Stimulated activated CD8-positive, alpha-beta memory T cell treated with anti-CD3 and anti-CD28 coated beads, Interleukin-12 subunit alpha, Interleukin-12 subunit beta, amount 100 ng/mL, for 24 hours (primary cell): ENCODE measurements around the gene DPP7.
"Not testable (repeated sequence)": the region's sequence is repeated elsewhere in the genome, so short reads cannot be mapped to it uniquely, and the experiment has no call there.

ENCODE experiments used
- DNase-seq: peaks from one replicate; pipeline ENCODE4 v3.0.0-alpha.2; 2020; ENCODE audit errors: extremely low read depth

DPP7 gene

DNA sequence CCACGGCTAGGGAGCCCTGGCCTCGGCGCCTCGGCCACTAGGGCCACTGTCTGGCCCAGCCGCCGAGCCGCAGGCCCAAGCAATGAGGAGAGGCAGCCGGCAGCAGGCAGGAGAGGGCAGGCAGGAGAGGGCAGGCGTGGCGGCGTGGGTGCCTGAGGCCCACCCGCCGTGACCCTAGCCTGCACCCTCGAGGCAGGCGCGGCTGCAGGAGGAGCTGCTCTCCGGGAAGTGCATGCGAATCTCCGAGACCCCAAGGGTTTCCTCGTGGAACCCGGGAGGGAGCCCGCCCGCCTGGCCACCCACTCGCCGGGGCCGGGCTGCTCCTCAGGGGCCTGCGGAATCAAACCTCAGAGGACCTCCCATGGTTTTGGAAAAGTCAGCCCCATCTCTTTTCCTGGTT, 33.7 kb upstream of the DPP7 start:
- DNase-seq, result no peak

DNA sequence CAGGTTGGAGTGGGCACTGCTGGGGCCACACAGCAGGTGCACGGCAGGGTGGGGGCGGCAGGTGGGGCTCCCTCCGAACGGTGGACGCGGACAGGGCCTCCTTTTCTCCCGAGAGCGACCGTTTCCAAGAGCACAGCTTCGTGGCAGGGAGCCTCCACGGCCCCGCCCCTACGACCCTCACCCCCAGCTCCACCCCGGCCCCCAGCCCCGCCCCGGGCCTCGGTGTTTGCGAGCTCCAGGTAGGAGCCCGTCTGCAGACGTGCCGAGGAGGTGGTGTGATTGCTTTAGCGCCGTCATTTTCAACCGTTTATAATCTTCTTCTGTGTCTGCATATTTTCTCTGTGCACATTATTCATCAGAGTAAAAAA, 33.2 kb upstream of the DPP7 start:
- DNase-seq, result no peak

DNA sequence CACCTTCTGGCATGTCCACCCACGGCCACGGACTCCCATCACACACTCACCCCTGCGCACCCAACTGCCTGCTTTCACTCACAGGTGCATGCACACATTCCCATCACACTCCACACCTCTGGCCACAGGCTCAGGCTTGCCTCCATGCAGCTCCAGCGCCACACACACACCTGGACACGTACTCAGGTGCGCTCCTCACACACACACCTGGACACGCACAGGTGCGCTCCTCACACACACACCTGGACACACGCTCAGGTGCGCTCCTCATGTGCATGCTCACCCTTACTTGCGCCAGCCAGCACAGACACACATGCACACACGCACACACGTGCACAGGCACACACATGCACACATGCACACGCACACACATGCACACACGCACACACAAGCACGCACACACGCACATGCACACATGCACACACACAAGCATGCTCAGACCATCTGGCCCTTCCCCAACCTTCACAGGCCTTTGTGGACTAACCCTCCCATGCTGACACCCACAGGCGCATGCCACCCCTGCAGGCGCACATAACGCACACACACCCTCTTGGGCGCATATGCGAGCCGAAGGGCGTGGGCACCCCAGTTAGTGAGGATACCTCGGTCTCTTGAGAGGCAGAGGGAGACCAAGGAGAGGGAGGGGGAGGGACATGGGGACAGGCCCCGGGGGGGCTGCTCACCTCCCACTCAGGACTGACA, 32.7 kb upstream of the DPP7 start:
- DNase-seq, result no peak

DNA sequence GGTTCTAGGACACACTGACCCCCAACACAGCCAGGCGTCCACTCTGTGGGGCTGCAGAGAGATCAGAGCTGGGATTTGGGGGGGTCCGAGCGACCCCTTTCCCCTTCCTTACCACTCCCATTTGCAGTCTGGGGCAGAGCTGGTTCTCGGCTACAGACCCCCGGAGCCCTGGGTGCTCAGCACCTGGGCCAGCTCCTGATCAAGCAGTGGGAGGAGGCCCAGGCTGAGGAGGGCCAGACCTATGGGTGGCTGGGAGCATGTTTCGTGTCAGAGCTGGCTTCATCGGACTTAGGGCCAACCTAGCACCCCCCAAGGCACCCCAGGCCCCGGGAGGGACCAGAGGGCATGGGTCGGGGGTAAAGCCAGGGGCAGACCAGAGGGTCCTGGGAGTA, 32.0 kb upstream of the DPP7 start:
- DNase-seq, result no peak

DNA sequence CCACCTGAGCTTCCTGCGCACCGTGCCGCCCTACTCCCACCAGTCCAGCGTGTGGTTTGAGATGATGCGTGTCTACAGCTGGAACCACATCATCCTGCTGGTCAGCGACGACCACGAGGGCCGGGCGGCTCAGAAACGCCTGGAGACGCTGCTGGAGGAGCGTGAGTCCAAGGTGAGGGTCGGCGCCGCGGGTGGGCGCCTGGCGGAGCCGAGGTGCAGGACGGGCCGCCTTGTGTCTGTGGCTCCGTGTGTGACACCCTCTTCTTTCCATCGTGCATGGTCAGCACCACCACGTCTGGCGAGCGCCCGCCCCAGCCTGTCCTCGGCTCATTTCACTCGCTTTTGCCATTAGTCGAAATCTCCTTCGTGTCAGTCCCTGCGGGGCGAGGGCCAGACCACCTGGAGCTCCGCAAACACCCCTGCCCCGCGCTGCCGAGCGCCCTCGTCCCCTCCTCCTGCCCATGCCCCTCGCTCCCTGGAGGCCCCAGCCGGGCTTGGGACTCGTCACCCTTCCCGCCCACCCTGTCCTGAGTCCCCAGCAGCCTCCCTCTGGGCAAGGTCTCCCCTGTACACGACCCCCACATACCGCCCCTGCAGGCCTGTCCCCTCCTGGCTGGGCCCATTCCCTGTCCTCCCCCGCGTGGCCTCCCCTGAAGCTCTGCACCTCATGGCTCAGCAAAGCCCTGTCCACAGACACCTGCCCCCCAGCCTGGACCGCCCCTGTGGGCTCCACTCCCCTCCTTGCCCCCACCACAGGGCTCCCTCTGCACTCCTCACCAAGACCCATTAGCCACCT, 31.4 kb upstream of the DPP7 start:
- no peak for DNase-seq

DNA sequence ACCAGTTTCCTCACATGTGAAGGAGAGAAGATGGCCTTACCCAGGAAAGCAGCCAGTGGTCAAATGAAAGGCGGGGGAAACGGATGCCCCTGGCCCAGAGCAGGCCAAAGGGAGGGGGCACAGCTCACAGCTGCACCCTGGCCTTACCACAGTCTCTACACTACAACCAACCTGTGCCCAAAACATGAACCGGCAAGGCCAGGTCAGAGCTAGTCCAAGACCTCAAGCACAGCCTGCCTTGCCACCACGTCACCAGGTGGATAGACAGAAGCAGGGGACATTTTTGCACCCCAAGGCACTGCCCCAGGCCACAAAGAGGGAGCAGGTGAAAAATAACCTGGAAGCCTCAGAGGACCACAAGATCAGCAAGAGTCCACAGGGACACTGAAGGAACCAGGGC, 28.9 kb upstream of the DPP7 start:
- DNase-seq, result no peak

DNA sequence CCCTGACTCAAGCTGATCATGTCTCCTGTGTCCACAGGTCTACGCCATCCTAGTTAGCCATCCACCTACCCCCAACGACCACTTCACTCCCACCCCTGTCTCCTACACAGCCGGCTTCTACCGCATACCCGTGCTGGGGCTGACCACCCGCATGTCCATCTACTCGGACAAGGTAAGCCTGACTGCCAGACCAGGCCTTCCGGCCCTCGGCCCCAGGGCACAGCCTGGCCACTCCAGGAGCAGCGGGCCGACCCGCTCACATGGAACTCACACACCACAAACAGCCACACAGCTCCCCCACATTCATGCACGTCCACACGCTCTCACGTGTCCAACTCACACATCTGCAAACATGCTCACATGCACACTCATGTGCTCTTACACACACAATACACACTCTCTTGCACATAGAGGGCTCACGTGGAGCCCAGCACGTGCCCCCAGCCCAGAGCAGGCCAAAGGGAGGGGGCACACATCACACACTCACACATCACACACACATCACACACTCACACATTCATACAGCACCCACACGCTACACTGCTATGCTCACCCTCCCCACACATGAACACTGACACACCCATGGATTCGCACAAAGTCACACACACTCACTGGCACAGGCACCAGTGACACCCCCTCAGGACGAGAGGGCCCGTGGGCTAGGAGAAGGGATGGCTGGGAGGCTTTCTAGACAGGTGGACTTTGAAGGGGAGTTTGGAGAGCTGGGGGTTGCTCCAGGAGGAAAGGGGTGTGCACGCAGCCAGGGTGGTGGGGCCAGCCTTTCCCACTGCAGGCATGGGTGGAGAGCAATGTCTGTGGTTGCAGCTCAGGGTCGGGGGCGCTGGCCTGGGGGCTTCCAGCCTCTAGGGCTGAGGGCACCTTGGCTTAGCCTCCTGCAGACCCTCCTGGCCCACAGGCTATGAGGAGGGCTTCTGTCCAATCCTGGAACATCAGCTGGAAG, 27.7 kb upstream of the DPP7 start:
- no peak for DNase-seq

DNA sequence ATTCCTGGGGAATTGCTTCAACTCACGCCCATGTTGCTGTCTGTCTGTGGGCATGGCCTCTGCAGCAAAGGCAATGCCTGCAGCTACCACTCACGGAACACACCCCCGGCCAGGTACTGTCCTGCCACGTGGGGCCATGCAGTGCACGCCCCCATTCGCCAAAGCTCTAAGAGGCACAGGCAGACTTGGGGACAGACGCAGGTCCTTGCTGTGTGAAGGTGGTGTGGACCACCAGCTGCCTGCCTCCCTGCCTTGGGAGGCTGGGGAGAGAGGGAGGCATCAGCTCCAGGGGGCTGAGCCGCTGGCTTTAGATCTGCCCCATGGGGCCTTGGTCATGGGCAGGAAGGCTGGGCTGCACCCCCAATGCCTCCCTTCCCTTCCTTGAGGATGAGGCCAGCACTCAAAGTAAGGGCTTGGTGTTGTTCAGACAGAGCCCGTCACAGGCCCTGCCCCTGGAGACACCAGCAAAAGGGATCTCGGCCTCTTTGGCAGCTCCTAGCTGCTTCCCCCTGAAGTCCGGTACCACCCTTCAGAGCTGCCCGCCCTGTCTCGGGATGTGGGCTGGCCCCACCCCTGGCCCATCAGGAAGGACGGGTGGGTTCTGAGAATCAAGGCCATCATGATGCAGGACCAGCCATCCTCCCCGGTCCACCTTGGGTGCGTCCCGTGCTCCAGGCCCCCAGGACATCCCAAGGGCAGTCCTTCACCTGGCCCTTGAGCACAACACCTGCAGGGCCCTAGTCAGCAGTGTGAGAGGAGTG, 26.7 kb upstream of the DPP7 start:
- DNase-seq, result no peak

DNA sequence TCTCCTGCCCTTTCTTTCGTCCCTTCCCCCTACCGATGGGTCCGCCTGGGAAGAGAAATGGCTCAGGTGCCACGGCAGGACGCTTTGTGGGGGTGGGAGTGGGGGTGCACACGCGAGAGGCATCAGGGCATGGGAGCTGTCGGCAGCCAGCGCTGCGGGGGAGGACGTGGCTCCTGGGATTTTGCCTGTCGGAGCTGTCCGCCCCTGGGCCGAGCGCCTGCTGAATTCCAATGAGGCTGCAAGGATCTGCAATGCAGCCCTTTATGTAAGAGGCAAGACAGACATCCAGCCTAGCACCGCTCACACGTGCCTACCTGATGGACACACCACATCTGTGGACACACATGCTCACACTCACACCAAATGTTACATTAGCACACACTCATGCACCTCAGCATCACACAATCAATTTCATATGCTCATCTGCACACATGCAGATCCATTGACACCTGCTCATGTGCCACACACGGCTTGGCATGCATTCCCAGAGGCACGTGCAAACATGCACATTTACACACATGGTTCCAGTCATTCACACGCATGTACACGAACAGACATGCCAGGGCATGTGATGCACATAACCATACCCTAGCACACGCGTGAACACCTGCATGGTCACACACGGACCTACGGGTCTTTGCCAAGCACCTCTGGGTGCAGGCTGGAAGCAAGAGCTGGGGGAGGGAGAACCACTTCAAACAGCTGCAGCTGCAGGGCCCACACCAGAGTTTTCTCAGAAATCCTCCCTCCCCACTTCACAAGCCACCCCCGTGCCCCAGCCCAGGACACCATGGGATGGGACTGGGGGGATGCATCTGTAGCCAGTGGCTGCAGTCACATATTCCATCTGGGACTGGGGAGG, 25.8 kb upstream of the DPP7 start:
- DNase-seq, result no peak

DNA sequence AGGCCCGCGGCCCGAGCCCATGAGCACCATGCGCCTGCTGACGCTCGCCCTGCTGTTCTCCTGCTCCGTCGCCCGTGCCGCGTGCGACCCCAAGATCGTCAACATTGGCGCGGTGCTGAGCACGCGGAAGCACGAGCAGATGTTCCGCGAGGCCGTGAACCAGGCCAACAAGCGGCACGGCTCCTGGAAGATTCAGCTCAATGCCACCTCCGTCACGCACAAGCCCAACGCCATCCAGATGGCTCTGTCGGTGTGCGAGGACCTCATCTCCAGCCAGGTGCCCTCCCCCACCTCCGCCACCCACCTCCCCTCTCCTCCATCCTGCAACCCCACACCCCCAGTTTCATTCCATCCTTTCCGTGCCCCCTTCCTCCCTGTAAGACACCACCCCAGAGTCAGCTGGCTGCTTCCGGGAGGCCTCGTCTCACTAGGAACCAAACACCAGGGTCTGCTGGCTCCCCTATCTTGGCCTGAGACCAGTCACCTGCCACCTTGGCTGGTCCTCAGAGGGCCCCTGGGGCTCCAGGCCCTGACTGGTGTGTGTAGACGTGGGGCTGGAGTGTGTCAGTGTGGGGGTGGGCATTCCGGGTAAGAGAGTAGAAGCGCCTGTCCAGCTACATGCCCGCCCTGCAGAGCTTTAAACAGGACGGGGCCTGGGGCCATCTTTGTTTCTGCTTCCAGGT, 25.1 kb upstream of the DPP7 start:
- DNase-seq, result no peak

DNA sequence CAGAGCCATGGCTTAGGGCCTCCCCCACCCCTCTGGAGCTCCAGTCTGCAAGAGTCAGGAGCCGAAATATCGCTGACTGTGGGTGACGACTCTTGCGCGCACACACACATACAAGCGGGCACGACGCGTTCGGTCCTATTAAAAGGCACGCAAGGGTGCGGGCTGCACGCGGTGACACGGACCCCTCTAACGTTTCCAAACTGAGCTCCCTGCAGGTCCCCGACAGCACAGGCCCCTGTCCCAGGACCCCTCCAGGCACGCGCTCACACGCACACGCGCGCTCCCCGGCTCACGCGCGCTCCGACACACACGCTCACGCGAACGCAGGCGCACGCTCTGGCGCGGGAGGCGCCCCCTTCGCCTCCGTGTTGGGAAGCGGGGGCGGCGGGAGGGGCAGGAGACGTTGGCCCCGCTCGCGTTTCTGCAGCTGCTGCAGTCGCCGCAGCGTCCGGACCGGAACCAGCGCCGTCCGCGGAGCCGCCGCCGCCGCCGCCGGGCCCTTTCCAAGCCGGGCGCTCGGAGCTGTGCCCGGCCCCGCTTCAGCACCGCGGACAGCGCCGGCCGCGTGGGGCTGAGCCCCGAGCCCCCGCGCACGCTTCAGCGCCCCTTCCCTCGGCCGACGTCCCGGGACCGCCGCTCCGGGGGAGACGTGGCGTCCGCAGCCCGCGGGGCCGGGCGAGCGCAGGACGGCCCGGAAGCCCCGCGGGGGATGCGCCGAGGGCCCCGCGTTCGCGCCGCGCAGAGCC, 24.4 kb upstream of the DPP7 start, which contains the start of gene GRIN1:
Gene GRIN1, plus strand, starts transcription at position 433 of the 746 bp plus-strand sequence. CDS start 333 bp downstream, outside the sequence.
- DNase-seq, result no peak

DNA sequence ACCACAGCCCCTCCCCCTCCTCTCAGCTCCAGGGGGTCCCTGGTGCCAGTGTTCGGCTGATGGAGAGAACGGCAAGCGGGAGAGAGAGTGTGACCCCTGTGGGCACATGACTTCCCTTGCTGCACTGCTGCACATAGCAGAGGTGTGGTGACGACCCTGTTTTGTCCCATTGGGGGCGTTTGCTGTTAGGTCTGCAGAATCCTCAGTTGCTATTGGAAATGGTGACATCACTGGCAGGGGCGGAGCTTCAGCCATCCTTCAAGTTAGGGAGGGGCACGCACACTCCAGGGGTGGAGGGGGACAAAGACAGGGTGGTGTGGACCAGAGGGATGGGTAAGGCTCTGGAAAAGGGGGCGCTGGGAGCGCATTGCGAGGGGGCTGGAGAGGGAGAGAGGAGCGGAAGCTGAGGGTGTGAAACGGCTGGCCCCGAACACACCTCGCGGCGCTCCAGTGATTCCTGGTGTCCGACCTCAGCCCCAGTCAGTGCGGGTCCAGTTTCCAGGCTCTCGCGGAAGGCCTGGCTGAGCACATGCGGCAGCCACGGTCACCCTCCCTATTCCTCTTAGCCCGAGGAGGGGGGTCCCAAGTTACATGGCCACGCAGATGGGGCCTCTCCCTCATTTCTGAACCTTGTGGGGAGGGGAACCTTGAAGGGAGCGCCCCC, 23.7 kb upstream of the DPP7 start:
- no peak for DNase-seq

DNA sequence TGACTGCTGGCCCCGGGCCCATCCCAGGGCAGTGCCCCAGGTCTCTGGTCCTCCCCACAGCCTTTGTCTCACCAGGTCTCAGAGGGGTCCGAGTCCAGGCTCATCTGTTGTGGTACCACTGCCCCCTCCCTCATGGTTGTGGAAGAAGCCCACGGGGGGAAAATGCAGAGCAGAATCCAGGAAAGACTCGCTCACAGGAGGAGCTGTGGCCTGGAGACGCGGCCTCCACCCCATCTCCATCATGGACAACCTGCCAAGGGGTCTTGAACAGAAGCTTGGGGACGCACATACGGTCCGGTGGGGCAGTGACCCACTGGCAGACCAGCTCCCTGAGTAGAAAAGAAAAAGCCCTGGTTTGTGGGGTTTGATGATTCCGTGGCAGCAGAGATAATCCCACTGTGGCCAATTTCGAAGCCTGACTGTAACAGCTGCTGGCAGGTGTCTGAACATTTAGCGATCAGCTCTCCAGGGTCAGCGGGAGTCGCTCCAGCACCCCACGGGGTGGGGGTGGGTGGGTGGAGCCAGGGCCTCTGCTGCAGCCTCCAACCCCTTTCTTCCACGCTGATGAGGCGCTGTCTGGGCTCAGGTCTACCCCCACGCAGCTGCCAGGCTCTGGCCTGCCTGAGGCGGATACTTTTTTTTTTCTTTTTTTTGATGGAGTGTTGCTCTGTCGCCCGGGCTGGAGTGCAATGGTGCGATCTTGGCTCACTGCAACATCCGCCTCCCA, 22.5 kb upstream of the DPP7 start:
- DNase-seq, result no peak

DNA sequence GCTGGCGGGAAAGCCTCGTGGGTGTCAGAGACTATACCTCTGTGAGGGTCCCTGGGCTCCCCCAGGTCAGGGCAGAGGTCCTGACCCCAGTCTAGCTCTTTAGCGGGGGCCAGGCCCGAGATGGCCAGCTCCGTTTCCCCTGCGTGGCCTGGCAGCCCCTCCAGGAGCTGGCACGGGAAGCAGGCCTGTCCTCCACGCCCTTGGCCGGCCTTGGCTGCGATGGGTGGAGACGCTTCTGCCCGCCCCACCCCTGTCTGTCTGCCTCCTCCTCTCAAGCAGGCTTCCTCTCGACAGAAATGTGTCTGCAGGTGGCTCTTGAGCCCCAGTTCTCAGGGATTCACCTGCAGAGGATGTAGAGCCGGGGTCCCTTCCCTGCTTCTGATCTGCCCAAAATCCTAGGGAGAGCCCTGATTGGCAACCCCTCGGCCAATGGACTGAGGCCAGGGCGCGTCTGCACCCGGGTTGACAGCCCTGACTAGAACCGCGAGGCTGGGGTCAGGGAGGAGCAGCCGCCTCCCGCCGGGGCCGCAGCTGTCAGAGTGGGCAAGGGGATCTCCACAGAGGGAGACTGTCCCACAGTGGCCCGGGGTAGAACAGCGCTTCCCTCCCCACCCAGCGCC, 21.8 kb upstream of the DPP7 start:
- DNase-seq, result no peak

DNA sequence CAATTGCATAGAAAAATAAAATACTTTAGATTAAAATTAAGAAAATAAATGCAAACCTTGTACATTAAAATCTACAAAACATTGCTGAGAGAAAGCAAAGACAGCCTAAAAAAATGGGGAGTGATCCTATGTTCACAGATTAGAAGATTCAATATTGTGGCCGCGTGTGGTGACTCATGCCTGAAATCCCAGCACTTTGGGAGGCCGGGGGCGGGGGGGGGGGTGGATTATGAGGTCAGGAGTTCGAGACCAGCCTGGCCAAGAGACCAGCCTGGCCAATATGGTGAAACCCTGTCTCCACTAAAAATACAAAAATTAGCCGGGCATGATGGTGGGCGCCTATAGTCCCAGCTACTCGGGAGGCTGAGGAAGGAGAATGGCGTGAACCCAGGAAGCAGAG, 20.6 kb upstream of the DPP7 start:
- not testable (repeated sequence) for DNase-seq

DNA sequence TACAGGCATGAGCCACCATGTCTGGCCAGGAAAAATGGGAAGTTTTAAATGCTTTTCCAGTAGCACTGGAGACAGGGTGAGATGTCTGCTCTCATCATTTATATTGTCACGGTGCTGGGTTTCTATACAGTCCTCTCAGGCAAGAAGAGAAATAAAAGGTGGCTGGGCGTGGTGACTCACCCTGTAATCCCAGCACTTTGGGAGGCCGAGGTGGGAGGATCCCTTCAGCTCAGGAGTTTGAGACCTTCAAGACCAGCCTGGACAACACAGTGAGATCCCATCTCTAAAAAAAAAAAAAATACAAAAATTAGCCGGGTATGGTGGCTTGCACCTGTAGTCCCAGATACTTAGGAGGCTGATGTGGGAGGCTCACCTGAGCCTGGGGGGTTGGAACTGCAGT, 19.7 kb upstream of the DPP7 start:
- DNase-seq, result no peak

DNA sequence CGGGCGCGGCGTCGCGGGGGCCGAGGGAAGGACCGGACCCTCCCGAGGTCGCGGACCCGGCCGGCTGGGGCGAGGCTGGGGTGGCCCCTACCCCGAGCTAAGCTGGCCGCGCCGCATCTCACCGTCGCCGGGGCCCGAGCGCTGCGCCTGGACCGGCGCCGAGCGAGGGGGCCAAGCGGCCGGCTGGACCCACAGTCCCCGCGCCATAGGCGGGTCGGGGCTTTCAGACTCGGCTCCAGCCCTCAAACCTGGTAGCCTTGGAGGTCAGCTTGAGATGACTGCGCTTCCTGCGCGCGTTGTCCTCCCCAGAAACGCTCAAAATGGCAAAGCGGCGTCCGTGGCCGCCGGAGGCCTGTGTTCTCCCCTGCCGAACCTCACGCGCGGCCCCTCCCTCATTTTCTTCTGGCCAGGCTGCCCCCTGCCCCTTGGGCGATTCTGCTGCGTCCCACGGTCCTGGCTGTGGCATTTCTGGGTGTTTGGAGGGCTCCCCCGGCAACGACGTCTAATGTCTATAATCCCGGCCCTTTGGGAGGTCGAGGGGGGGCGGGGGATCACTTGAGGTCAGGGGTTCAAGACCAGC, 15.7 kb upstream of the DPP7 start:
- DNase-seq, result no peak
